NK-92 (cell line): ENCODE results near the gene PUM1.

Experiments
- DNase-seq: peaks from one replicate; lab custom pipeline; 2025; ENCODE audit not compliant: unreplicated experiment; lab: John Stamatoyannopoulos, UW

Gene PUM1

GRCh38 chr1:31029026-31029425, 36.5 kb downstream of the PUM1 start:
- no peak for DNase-seq

- no peak for DNase-seq
Observed at GRCh38 chr1:31027693-31028526, 37.6 kb downstream of the PUM1 start.

- no peak for DNase-seq
Observed at GRCh38 chr1:31022259-31022658, 43.3 kb downstream of the PUM1 start.

GRCh38 chr1:31020007-31020790, 45.3 kb downstream of the PUM1 start:
- no peak for DNase-seq

GRCh38 chr1:31019401-31019800, 46.1 kb downstream of the PUM1 start:
- DNase-seq, result no peak

GRCh38 chr1:31016868-31017267, 48.6 kb downstream of the PUM1 start:
- no peak for DNase-seq

- DNase-seq, result no peak
Observed at GRCh38 chr1:31013187-31013864, 52.2 kb downstream of the PUM1 start.

- no peak for DNase-seq
Observed at GRCh38 chr1:31012210-31012924, 53.1 kb downstream of the PUM1 start.

- DNase-seq, result no peak
Observed at GRCh38 chr1:31011719-31012118, 53.8 kb downstream of the PUM1 start.

GRCh38 chr1:31010086-31010989, 55.2 kb downstream of the PUM1 start:
- DNase-seq, result no peak

- DNase-seq, result no peak
Observed at GRCh38 chr1:31007462-31007991, 58.0 kb downstream of the PUM1 start.

GRCh38 chr1:31006747-31007146, 58.8 kb downstream of the PUM1 start:
- DNase-seq, result no peak

GRCh38 chr1:31005617-31006166, 59.8 kb downstream of the PUM1 start:
- DNase-seq, result no peak

- DNase-seq, result no peak
Observed at GRCh38 chr1:31005198-31005597, 60.3 kb downstream of the PUM1 start.

- no peak for DNase-seq
Observed at GRCh38 chr1:31004231-31004621, 61.3 kb downstream of the PUM1 start.

- no peak for DNase-seq
Observed at GRCh38 chr1:31003613-31004230, 61.8 kb downstream of the PUM1 start.

GRCh38 chr1:31000301-31000700, 65.2 kb downstream of the PUM1 start:
- no peak for DNase-seq

GRCh38 chr1:30998887-30999286, 66.6 kb downstream of the PUM1 start:
- DNase-seq, result no peak

GRCh38 chr1:30998171-30998570, 67.3 kb downstream of the PUM1 start:
- DNase-seq, result no peak
